GM21526 (cell line): ENCODE measurements around the gene LRRC4C.

Source experiments
- ATAC-seq: cut with Tn5 transposase; IDR thresholded peaks from one replicate; pipeline ENCODE4 v1.9.1; 2021; ENCODE audit warnings: moderate library complexity; ENCODE audit not compliant: unreplicated experiment, low FRiP score

Gene LRRC4C

DNA sequence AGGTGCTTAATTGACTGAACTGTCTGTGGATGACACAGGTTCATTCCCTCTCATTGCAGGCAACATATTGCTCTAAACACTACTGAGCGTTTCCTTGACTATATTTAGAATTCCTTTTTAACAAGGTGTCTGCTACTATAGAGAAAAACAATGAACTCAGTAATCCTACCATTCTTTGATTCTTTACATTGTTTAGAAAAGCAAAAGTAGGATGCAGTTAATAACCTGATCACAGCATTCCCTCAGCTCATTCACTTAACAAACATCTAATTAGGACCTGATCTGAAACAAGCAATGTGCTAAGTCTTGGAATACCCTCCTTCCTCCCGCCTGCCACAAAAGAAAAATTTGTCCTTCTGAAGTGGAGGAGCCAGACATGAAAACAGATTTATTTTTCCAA, 313.1 kb downstream of the LRRC4C start:
- ATAC-seq = no peak

DNA sequence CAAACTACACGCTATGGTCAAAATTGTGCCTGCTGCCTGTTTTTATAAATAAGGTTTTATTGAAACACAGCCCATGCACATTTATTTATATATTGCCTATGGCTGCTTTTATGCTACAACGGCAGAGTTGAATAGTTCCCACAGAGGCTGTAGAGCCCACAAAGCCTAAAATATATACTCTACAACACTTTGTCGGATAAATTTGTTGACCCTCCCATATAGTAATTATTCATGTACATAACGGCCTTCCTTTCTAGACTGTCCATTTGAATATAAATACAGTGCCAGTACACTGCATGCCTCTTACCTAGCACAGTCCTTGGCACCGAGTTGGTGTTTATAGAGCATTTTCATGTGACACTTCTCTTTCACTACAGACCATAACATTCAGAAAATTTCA, 314.0 kb downstream of the LRRC4C start:
- no peak for ATAC-seq

DNA sequence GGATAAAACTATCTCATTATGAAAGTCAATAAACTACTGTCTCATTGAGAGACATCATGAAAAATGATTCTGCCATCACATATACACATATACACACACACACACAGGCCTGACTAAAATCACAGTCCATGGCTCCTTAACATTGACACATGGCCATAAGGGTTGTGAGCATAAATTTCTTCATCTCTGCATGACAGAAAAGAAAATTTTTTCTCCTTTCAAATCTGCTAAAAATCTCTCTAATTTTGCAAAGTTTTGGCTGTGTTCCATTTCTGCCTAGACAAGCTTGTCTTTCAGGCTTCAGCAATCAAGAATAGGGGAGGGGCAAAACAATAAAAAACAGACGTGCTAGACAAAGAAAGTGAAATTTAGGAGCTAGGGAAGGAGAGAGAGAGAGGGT, 324.5 kb downstream of the LRRC4C start:
- no peak for ATAC-seq

DNA sequence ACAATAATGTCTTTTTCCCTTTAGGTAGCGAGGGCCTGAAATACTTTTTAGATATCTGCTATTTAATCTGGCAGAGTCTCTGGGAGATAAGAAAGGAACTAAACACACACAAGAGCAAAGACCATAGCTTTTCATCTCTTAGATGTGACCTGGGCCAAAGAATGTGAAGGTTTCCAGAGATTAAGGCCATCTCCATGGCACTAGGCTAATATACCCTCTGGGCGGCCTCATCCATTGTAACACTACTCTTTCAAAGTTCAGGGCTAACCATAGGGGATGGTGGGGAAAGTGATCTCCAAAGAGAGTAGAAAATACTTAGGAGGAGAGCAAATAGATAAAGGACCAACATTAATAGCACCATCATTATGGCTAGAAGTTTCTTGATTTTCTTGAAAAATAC, 326.4 kb downstream of the LRRC4C start:
- ATAC-seq = no peak

DNA sequence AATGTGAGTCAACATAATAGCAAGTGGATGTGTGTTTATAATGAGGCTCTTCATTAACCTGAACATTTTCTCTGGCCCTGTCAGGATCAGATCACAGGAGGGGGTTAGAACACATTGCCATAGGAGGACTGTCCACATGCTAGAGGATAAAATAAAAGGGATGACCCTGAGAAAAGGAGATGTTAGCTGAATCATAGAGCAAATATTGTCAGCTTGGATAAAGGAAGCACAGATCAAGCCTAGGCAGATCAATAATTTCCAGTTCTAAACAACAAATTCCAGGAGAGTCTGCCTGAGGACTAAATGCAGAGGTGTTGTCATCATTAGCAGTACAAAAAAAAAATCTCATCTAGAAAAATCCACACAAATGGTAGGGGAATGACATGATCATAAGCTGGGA, 337.9 kb downstream of the LRRC4C start:
- ATAC-seq = no peak

DNA sequence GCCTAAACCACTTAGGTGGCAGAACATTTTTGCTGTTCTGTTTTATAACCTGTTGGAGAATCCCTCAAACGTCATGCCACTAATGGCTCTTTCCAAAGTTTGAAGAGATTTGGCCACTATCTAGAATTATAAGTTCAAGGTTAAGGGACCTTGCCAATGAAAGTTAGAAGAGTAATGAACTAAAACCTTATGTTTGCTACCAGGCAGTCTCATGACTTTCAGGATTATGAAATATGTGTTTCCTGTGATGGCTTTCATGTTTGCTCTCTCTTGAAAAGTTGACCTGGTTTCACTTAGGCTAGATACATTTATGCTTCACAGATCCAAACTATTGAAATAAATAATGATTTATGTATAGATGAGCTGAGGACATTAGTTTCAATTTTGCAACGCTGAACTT, 340.0 kb downstream of the LRRC4C start:
- no peak for ATAC-seq

DNA sequence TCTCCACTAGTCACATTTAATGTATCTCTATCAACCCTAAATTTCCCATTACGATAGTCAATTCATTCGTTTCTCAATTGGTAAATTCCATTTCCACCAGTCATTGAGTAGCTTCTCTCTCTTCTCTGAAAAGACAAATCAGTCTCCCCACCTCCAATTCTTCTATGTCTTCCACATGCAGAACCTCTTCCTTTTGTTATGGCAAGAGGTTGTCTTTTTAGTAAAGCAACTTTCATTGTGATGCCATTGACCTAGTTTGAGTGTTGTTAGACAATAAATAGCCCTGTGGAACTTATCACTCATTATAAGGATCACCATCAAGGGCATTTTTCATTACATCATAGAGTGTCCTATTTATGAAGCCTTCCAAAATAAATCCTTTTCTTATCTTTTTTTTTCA, 340.9 kb downstream of the LRRC4C start:
- no peak for ATAC-seq

DNA sequence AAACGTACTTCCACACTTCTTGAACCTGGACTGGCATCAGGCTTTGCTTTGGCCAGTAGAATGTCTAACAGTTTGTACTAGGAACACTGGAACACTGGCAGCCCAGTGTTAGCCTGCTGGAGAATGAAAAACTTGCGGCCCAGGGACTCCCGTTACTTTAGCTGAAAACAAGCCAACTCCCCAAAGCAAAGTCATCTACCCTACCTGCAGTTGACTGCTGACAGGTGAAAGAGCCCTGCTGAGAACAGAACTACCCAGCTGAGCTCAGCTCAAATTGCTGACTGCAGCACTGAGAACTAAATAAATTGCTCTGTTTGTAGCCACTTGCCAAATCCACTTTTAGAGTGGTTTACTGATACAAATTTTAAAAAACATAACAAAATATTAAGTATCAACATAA, 342.5 kb downstream of the LRRC4C start:
- ATAC-seq = no peak

DNA sequence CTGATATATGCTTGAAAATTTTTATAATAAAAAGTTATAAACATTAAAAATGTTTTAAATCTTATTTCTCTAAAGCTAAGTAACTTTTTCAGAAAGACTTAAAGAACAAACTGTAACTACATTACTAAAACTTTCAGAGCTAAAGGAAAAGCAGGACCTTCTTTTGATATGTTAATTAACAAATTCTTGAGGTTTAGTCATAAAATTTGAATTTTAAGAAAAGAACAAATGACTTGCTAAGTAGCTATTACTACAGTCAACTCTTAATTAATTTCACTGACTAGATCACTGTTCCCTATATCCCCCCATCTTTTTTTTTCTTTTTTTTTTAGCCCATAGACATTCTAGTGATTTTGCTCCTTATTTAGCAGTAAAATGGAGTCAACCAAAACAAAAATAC, 344.4 kb downstream of the LRRC4C start:
- no peak for ATAC-seq

DNA sequence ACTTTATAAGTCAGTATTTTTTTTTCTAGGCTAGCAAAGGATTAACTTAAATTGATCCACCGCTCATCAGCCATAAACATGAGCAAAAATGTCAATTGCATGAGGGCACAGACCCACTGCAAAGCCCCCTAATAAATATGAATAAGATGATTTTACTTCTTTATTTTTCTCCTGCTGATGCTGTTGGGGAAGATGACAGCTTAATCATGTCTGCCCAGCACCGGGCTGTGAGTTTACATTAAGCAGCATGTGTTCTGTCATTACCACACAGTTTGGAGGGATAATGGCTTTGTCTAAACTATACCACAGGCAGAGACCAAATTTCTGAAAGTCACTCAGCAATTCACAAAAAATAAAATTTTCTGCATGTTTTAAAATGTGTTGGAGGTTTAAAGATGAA, 346.3 kb downstream of the LRRC4C start:
- no peak for ATAC-seq

DNA sequence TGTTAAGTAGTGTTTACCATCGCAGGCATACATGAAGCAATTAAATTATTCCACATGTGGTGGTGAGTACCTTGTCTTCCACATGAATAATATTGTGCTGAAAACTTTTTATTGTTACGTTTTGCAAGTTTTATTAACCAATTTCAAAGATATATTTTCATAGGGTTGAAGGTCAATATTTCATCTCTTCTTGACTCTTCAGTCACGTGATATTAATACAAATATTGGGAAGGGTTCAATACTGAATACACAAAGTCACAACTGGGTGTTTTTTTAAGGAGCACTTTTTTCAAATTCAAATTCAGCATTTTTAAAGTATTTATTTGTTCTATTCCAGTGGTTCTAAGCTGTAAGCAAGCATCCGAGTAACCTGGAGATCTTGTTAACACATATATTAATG, 348.9 kb downstream of the LRRC4C start:
- ATAC-seq = no peak

DNA sequence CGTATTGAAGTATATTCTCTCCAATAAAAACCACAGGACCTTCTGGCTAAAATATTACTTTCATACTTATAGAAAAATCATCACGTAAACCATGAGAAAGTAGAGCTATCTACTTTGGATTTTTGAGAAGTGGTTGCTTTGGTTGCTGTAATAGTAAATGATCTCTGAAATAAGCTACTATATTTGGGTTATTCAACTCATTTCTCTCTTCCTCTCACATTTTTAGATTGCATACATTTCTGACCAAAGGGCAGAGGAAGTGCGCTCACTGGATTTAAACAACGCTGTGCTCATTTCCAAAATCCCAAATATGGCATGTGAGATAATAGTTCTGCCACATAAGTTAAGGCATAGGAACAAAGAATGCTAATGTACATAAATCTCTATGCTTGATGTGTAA, 357.0 kb downstream of the LRRC4C start:
- no peak for ATAC-seq

DNA sequence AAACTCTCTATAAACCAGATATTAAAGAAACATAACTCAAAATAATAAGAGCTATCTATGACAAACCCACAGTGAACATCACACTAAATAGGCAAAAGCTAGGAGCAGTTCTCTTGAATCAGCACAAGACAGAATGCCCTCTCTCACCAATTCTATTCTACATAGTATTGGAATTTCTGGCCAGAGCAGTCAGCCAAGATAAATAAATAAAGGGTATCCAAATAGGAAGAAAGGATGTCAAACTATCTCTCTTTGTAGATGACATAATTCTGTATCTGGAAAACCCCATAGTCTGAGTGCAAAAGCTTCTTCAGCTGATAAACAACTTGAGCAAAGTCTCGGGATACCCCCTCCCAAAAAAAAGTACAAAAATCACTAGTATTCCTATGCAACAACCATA, 359.8 kb downstream of the LRRC4C start:
- ATAC-seq = no peak

DNA sequence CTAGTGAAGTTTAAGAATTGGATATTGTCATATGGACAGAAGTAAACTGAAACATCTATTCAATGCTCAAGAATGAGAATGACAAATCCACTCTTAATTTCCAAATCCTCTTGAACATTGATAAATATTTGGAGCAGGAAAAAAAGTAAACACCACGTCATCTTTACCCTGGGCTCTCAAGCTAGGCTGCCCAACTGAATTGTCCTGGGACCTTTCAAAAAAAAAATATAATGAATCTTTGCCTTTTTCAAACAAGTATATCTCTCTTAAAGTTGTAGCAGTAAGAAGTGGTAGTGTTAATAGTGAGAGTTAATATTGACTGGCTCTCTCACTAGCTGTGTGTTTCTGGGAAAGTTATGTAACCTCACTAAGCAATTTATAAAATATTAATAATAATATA, 374.3 kb downstream of the LRRC4C start:
- ATAC-seq = no peak

DNA sequence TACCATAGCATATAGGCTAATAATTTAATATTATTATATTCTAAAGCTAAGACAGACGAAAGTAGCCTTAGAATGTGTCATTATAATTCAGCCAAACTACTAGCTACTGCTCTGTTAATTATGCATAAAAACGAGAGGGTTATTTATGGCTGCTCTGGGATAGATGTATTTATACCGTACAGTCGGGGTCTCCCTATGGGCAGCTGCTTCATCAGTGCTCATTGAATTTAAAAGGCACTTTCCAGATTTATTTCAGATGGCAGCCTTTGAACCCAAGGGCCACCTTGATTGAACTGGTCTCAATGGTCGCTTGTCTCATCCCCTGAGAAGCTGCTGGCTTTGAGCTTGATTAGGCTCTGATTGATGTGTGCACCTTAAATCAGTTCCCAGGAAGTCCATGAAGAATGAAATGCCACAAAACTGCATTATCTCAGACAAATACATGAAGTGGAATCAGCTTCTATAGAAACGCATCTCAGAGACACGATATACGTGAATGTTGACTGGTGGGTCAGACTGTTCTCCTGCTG, 377.6 kb downstream of the LRRC4C start:
- no peak for ATAC-seq

DNA sequence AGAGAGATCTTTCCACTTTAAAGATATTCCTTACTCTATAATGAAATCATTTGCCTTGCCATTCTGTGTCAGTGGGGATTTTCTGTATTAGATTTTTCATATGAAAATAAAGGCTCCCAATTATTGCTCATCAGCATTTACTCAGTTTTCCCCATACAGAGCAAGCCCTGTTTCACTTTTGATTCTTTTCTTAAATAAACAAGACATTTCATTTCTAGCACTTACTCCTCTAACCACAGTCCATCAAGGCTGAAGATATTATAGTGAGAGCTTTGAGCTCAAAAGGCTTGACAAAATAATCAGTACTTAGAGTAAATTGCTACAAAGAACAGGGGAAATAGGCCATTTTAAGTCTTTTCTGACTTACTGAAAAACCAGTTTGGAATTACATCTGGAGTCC, 385.1 kb downstream of the LRRC4C start:
- ATAC-seq = no peak

DNA sequence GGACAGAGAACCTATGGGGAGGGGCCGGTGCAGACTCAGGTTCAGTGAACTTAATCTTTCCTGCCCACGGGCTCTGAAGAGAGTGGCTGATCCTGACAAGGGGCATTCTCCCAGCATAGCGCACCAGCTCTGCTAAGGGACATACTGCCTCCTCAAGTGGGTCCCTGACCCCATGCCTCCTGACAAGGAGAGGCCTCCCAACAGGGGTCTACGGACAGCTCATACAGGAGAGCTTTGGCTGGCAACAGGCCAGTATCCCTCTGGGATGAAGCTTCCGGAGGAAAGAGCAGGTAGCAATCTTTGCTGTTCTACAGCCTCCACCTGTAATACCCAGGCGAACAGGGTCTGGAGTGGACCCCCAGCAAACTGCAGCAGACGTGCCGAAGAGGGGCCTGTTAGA, 394.0 kb downstream of the LRRC4C start:
- ATAC-seq = no peak

DNA sequence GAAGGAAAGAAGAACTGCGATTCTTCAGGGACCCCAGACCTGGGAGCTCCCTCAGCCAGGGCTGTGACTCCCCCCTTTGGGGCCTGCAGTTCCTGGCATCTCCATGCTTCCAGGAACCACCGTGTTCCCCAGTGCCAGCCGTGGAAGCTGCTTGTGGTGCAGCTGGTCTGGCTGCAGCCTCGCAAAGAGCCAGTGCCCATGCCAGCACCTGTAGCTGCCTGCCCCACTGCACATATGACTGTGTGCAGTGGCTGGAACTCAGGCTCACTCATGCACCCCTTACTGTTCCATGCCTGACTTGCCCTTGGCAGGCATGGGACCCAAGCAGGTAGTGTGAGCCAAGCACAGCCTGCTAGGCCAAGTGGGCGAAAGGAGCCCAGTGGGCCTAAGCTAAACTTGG, 401.3 kb downstream of the LRRC4C start:
- no peak for ATAC-seq

DNA sequence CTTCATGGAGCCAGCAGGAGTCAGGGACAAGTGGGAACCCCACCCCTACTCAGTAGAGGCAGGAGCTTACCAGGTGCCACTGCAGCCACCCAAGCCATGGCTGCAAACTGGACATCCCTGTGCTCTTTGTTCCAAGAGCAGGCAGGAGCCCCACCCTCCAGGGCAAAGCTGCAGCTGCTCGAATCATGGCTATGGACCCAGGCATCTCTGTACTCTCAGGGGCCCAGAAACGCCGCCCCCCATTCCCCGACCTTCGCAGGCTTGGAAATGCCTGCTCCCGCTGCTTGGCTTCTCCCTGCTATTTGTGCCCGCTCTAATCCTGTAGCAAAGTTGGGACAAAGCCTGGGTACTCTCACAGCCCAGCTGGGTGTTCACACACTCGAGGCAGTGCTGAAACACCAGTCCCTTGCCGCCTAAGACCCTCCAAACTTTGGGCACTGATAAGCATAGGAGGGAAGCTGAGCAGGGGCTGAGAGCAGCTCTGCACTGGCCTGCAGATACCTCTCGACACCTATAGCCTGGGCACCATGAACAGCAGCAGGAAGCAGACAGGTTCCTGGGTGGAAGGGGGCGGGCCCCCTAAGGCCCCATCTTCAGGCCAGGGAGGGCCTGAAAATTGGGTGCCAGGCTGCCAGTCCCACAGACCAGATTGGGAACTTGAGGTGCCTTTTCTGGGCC, 402.4 kb downstream of the LRRC4C start:
- no peak for ATAC-seq

DNA sequence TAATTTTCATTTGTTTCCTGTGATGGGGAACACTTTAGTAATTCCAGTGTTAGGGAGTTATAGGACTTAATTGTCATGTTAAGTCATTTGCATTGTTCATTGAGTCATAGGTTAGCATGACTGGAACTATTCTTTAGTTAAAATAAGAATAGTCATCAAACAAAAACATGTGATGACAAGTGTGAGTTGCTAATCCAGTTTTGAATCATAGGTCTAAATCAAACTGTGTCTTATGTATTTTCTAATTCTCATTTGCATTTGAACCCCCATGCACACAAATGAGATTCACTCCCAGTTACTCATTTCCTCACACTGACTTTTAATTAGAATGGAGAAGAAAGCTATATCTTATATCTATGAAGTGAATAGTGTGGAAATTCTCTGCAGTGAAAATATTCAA, 405.6 kb downstream of the LRRC4C start:
- ATAC-seq = no peak

DNA sequence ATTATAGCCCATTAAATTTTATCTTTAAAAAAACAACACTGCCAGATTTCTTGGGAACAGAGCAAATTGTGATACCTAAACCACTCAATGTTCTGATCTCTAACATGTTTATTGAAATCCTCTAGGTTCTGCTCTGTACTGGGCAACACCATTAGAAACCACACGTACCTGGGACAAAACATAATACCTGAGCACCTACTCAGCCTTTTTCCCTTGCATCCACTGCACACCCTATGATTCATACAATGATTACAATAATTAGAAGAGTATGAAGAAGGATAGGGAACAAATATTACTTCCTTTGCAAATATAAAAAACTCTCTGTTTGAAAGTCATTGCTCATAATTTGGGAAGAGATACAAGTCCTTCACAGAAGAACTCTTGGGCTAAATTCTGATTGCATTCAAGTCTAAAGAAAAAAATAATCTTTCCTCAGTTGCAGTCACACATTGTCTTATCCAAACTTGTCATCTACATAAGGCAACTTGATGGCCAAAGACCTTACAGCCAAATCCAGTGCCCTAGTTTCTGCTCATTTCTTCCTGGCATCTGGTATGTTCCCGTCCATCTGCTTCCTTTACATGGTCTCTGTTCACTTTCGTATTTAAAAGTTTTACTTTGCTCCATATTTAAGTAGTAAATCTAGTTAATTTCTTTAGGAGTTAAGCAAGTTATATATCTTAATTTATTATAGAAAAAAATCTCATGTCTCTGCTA, 407.4 kb downstream of the LRRC4C start:
- no peak for ATAC-seq

DNA sequence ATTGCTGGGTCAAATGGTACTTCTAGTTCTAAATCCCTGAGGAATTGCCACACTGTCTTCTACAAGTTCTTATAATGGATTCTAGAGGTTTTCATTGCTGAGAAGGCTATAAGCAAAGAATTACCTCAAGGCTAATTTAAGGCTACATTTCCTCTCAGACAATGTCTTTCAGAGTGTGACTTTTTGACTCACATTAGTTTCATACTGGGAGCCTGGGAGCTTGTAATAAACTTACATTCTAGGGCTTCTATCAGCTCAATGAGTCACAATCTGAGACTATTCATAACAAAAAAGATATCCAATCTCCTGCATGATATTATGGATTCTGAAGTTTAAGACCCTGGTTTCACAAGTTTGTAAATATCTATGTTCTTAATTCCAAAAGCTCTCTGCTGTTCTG, 408.7 kb downstream of the LRRC4C start:
- no peak for ATAC-seq
